SK-N-SH (cell line): ENCODE data around the gene TMEM131. TPM values are rescaled to one million over a fixed set of nuclear protein-coding genes. Genes with fewer than 3 reads are reported as not detected.

Experiments
- CTCF ChIA-PET: fragments of 300-600, 350-600 bp; formaldehyde crosslinking; extraction: SDS; loops from one replicate; lab custom pipeline; 2021; lab: Yijun Ruan, JAX
- POLR2A ChIA-PET: fragments of 350-600 bp; sonication (Branson Sonifier 250); formaldehyde crosslinking; extraction: SDS; loops from one replicate; lab custom pipeline; 2020; ENCODE audit warnings: antibody characterized with exemption, inconsistent platforms; lab: Yijun Ruan, JAX
- DNase-seq: peaks from one replicate; pipeline ENCODE4 v3.0.0; 2012
- H2AFZ ChIP-seq: fragments of 200-600 bp; sonication (generic); 2 replicates; pipeline ENCODE4 v1.8.1; 2016; ENCODE audit warnings: antibody characterized with exemption, mild to moderate bottlenecking, low read depth
- H3F3A ChIP-seq: fragments of 200-600 bp; sonication (generic); replicated peaks from 2 replicates; pipeline ENCODE3; 2016; ENCODE audit warnings: antibody characterized with exemption, mild to moderate bottlenecking; ENCODE audit not compliant: insufficient read depth
- H3K27ac ChIP-seq, 2 experiments: fragments of 200-500 bp in 1 of 2; fragments of 200-600 bp in 1 of 2; sonication (Bioruptor generic) in 1 of 2; sonication (generic), shearing (Covaris generic) in 1 of 2; 2 replicates each; pipeline versions ENCODE4 v1.5.1 to v1.6.1; 2014 to 2016; ENCODE audit warnings: low read depth in 2 of 2, inconsistent platforms in 1 of 2, low read length in 1 of 2, mild to moderate bottlenecking in 1 of 2, mixed read lengths in 1 of 2
- H3K27me3 ChIP-seq: fragments of 200-600 bp; sonication (generic), shearing (Covaris generic); 2 replicates; pipeline ENCODE4 v1.6.1; 2016; ENCODE audit warnings: mixed run types; ENCODE audit not compliant: insufficient read depth
- H3K36me3 ChIP-seq, 2 experiments: fragments of 200-500 bp in 1 of 2; fragments of 200-600 bp in 1 of 2; sonication (Bioruptor generic) in 1 of 2; sonication (generic) in 1 of 2; replicated peaks in 1 of 2; 2 replicates each; pipeline versions ENCODE3 to v1.5.1; 2014 to 2016; ENCODE audit warnings: low read length in 1 of 2, mild to moderate bottlenecking in 1 of 2; ENCODE audit not compliant: insufficient read depth in 2 of 2, control insufficient read depth in 1 of 2
- H3K4me1 ChIP-seq, 2 experiments: fragments of 200-500 bp in 1 of 2; fragments of 200-600 bp in 1 of 2; sonication (Bioruptor generic) in 1 of 2; sonication (generic), shearing (Covaris generic) in 1 of 2; 2 replicates each; pipeline versions ENCODE4 v1.5.1 to v1.6.1; 2014 to 2016; ENCODE audit warnings: low read depth in 1 of 2, low read length in 1 of 2, mixed run types in 1 of 2; ENCODE audit not compliant: insufficient read depth in 2 of 2, control insufficient read depth in 1 of 2
- H3K4me2 ChIP-seq: fragments of 200-600 bp; sonication (generic), shearing (Covaris generic); 2 replicates; pipeline ENCODE4 v1.6.1; 2017; ENCODE audit warnings: mixed run types
- H3K4me3 ChIP-seq, 2 experiments: fragments of 200-500 bp in 1 of 2; fragments of 200-600 bp in 1 of 2; sonication (Bioruptor generic) in 1 of 2; sonication (generic), shearing (Covaris generic) in 1 of 2; 2 replicates each; pipeline versions ENCODE4 v1.5.1 to v1.8.1; 2014 to 2016; ENCODE audit warnings: low read depth in 2 of 2, inconsistent platforms in 1 of 2, low read length in 1 of 2, mild to moderate bottlenecking in 1 of 2, mixed read lengths in 1 of 2, moderate library complexity in 1 of 2
- H3K79me2 ChIP-seq: fragments of 200-600 bp; sonication (generic); 2 replicates; pipeline ENCODE4 v1.8.1; 2017; ENCODE audit warnings: mild to moderate bottlenecking; ENCODE audit not compliant: insufficient read depth
- H3K9ac ChIP-seq: fragments of 200-600 bp; sonication (generic); 2 replicates; pipeline ENCODE4 v1.6.1; 2017; ENCODE audit warnings: mixed run types
- H3K9me2 ChIP-seq: fragments of 200-600 bp; sonication (generic); 2 replicates; pipeline ENCODE4 v1.6.1; 2017; ENCODE audit warnings: mixed run types
- H3K9me3 ChIP-seq: fragments of 200-600 bp; sonication (generic); 2 replicates; pipeline ENCODE4 v1.6.1; 2017; ENCODE audit warnings: mixed run types, mild to moderate bottlenecking, moderate library complexity
- H4K20me1 ChIP-seq: fragments of 200-600 bp; sonication (generic); 2 replicates; pipeline ENCODE4 v1.6.1; 2017; ENCODE audit warnings: mild to moderate bottlenecking, mixed run types; ENCODE audit not compliant: insufficient read depth
- ELF1 ChIP-seq: IDR thresholded peaks from 2 replicates; pipeline ENCODE4 v1.4.0; 2012
- JUND ChIP-seq: IDR thresholded peaks from 2 replicates; pipeline ENCODE4 v1.4.0; 2012
- MEF2A ChIP-seq: IDR thresholded peaks from 2 replicates; pipeline ENCODE4 v1.4.0; 2012; ENCODE audit warnings: low read depth, borderline replicate concordance
- MXI1 ChIP-seq: IDR thresholded peaks from 2 replicates; pipeline ENCODE4 v1.6.1; 2012; ENCODE audit warnings: mild to moderate bottlenecking, low read depth, low read length, improper control_type of control experiment
- NRF1 ChIP-seq: IDR thresholded peaks from 2 replicates; pipeline ENCODE4 v1.6.1; 2012; ENCODE audit warnings: low read depth, mild to moderate bottlenecking, low read length
- RAD21 ChIP-seq: IDR thresholded peaks from 2 replicates; pipeline ENCODE4 v1.6.1; 2012; ENCODE audit warnings: mild to moderate bottlenecking, low read length
- RFX5 ChIP-seq: IDR thresholded peaks from 2 replicates; pipeline ENCODE4 v1.6.1; 2012; ENCODE audit warnings: mild to moderate bottlenecking, improper control_type of control experiment, low read length
- RXRA ChIP-seq: IDR thresholded peaks from 2 replicates; pipeline ENCODE4 v1.4.0; 2012; ENCODE audit warnings: low read depth, mild to moderate bottlenecking, borderline replicate concordance
- TAF1 ChIP-seq: IDR thresholded peaks from 2 replicates; pipeline ENCODE4 v1.6.1; 2012; ENCODE audit warnings: low read depth, mild to moderate bottlenecking, low read length, moderate library complexity, borderline replicate concordance
- TEAD4 ChIP-seq: IDR thresholded peaks from 2 replicates; pipeline ENCODE4 v1.4.0; 2012; ENCODE audit warnings: mild to moderate bottlenecking, borderline replicate concordance; ENCODE audit not compliant: insufficient read depth
- WGBS: methylation state at CpG from one replicate; pipeline ENCODE4 v1.1.6; 2017; ENCODE audit warnings: low lambda C conversion rate; 5-methylcytosine and 5-hydroxymethylcytosine counted together
- polyA plus RNA-seq, 3 experiments: library from polyadenylated mRNA; depleted of rRNA; stranded (reverse); fragments of >200 nt; gene quantifications; 2 replicates each; pipeline ENCODE4 v1.2.3, GENCODE V29; 2012
- TF ChIP-seq, protein P1 (sequence below): IDR thresholded peaks from 2 replicates; pipeline ENCODE4 v1.4.0; 2012; ENCODE audit warnings: low read depth
- TF ChIP-seq, protein P2 (sequence below): IDR thresholded peaks from 2 replicates; pipeline ENCODE4 v1.4.0; 2012; ENCODE audit warnings: low read depth, borderline replicate concordance
- TF ChIP-seq, protein P3 (sequence below): IDR thresholded peaks from 2 replicates; pipeline ENCODE4; 2012
- TF ChIP-seq, protein P4 (sequence below): fragments of 200-600 bp; sonication (generic); IDR thresholded peaks from 2 replicates; pipeline ENCODE4 v1.6.1; 2017; ENCODE audit warnings: antibody characterized with exemption, mild to moderate bottlenecking, moderate library complexity
- TF ChIP-seq, protein P5 (sequence below): fragments of 150-350 bp; IDR thresholded peaks from 2 replicates; pipeline ENCODE4 v1.6.1; 2017; ENCODE audit warnings: antibody characterized with exemption, low read length, low read depth, borderline replicate concordance

The TMEM131 gene
- polyA plus RNA-seq, 1 of the 3 experiments (the other 2 are of a cell fraction), result 9.1 TPM

DNA sequence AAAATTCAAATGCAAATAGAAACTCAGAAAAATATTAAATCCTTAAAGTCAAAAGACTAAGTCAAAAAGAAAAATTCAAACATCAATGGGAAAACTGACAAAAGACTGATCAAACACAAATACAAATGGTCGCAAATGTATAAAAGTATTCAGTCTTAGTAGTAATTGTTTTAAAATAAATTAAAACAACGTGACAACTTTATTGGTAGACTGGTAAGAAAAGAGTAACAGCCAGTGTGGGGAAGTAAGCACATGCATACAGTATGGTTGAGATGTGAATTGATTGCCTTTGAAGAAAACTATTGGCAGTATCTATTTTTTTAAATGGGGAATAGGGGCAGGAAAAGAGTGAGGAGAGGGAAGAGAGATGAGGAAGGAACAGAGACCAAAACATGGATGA lies 9.8 kb downstream of the TMEM131 start:
- peaks cover 80% of the 10 kb centered on the region for H3K79me2 ChIP-seq
- no peak overlapping the region for H3K27ac ChIP-seq
- H3F3A ChIP-seq, result no peaks in the 10 kb centered on the region
- no peaks in the 10 kb centered on the region for H3K27me3 ChIP-seq
- H3K4me2 ChIP-seq, result no peak overlapping the region
- H3K4me3 ChIP-seq, result no peak overlapping the region
- WGBS, result 95% methylated on average over 2 of the region's 2 CpGs
- CTCF ChIA-PET, result no interaction called here
- H3K9ac ChIP-seq, result no peak overlapping the region
- TF ChIP-seq, protein P1, sequence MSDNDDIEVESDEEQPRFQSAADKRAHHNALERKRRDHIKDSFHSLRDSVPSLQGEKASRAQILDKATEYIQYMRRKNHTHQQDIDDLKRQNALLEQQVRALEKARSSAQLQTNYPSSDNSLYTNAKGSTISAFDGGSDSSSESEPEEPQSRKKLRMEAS, result no peak
- no peak for TF ChIP-seq TEAD4
- TF ChIP-seq RXRA, result no peak
- TF ChIP-seq, protein P2, sequence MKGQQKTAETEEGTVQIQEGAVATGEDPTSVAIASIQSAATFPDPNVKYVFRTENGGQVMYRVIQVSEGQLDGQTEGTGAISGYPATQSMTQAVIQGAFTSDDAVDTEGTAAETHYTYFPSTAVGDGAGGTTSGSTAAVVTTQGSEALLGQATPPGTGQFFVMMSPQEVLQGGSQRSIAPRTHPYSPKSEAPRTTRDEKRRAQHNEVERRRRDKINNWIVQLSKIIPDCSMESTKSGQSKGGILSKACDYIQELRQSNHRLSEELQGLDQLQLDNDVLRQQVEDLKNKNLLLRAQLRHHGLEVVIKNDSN, result no peak
- no peak for TF ChIP-seq MXI1
- TF ChIP-seq RFX5, result no peak
- no peak for TF ChIP-seq TAF1
- TF ChIP-seq, protein P3, sequence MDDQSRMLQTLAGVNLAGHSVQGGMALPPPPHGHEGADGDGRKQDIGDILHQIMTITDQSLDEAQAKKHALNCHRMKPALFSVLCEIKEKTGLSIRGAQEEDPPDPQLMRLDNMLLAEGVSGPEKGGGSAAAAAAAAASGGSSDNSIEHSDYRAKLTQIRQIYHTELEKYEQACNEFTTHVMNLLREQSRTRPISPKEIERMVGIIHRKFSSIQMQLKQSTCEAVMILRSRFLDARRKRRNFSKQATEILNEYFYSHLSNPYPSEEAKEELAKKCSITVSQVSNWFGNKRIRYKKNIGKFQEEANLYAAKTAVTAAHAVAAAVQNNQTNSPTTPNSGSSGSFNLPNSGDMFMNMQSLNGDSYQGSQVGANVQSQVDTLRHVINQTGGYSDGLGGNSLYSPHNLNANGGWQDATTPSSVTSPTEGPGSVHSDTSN, result no peak
- TF ChIP-seq, all 33 proteins: peak for 0
- H2AFZ ChIP-seq, result no peak overlapping the region
- no peaks in the 10 kb centered on the region for H3K9me2 ChIP-seq
- no peak for DNase-seq
- POLR2A ChIA-PET, result no interaction called here
- H3K4me1 ChIP-seq, result no peaks in the 10 kb centered on the region
- peaks cover 0 to 3% of the 10 kb centered on the region in 2 experiments for H3K36me3 ChIP-seq
- 0 out of 2 replicates have a peak, but pooled peaks cover 9% of the 10 kb centered on the region for H3K9me3 ChIP-seq
- H4K20me1 ChIP-seq, result peaks cover 20% of the 10 kb centered on the region; the same call in 1 of the 2 replicates

DNA sequence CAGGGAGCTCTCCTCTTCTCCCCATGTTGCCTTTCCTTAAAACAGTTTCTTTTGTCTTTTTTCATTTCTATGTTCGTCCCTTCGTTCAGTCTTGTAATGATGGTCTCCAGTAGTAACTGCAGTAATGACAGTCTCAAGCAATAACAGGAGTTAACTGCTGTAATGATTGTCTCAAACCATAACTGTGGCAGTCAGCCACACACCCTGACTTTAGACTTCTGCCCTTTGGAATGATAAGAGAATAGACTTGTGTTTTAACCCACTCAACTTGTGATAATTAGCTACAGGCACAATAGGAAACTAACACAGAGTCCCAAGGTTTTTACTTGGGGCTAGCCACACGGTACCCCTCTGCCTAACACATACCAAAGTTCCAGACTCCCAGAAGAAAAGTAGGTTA lies 12.1 kb downstream of the TMEM131 start:
- peaks cover 74% of the 10 kb centered on the region for H3K79me2 ChIP-seq
- H3K9me3 ChIP-seq, result peaks cover 5% of the 10 kb centered on the region; the same call in 1 of the 2 replicates
- CTCF ChIA-PET, result interaction anchor here (1.3 kb wide), 1 partner anchor 17 kb away, joined by 3 read pairs; no protein-coding TSS in a partner anchor
- H3K27ac ChIP-seq, result no peak overlapping the region
- peaks cover 9% of the 10 kb centered on the region; the same call in 1 of the 2 replicates for H4K20me1 ChIP-seq
- H3K36me3 ChIP-seq, result peaks cover 0 to 10% of the 10 kb centered on the region in 2 experiments
- H3K9me2 ChIP-seq, result no peaks in the 10 kb centered on the region
- no peak for DNase-seq
- H3K27me3 ChIP-seq, result no peaks in the 10 kb centered on the region
- TF ChIP-seq ELF1 (no peak), NRF1 (no peak), MEF2A (no peak), RAD21 (no peak), JUND (no peak), TAF1 (no peak)
- TF ChIP-seq, protein P4, sequence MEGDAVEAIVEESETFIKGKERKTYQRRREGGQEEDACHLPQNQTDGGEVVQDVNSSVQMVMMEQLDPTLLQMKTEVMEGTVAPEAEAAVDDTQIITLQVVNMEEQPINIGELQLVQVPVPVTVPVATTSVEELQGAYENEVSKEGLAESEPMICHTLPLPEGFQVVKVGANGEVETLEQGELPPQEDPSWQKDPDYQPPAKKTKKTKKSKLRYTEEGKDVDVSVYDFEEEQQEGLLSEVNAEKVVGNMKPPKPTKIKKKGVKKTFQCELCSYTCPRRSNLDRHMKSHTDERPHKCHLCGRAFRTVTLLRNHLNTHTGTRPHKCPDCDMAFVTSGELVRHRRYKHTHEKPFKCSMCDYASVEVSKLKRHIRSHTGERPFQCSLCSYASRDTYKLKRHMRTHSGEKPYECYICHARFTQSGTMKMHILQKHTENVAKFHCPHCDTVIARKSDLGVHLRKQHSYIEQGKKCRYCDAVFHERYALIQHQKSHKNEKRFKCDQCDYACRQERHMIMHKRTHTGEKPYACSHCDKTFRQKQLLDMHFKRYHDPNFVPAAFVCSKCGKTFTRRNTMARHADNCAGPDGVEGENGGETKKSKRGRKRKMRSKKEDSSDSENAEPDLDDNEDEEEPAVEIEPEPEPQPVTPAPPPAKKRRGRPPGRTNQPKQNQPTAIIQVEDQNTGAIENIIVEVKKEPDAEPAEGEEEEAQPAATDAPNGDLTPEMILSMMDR, result no peak
- TF ChIP-seq, protein P5, sequence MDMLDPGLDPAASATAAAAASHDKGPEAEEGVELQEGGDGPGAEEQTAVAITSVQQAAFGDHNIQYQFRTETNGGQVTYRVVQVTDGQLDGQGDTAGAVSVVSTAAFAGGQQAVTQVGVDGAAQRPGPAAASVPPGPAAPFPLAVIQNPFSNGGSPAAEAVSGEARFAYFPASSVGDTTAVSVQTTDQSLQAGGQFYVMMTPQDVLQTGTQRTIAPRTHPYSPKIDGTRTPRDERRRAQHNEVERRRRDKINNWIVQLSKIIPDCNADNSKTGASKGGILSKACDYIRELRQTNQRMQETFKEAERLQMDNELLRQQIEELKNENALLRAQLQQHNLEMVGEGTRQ, result no peak
- TF ChIP-seq, all 33 proteins: peak for 0
- Histone ChIP-seq H3F3A (no peaks in the 10 kb centered on the region), H3K4me1 (no peaks in the 10 kb centered on the region), H3K9ac (no peak overlapping the region), H3K4me2 (no peak overlapping the region), H3K4me3 (no peak overlapping the region), H2AFZ (no peak overlapping the region)
- POLR2A ChIA-PET, result no interaction called here
- WGBS, result 95% methylated on average over 3 of the region's 3 CpGs
